Stimulated activated CD8-positive, alpha-beta memory T cell treated with anti-CD3 and anti-CD28 coated beads, Interleukin-4, amount 100 ng/mL, for 48 hours (primary cell): ENCODE measurements around the gene HLA-DRB5.
"Not testable (repeated sequence)": the region's sequence is repeated elsewhere in the genome, so short reads cannot be mapped to it uniquely, and the experiment has no call there.

Experiments
- DNase-seq: peaks from one replicate; pipeline ENCODE4 v3.0.0-alpha.2; 2020

Gene HLA-DRB5

DNA sequence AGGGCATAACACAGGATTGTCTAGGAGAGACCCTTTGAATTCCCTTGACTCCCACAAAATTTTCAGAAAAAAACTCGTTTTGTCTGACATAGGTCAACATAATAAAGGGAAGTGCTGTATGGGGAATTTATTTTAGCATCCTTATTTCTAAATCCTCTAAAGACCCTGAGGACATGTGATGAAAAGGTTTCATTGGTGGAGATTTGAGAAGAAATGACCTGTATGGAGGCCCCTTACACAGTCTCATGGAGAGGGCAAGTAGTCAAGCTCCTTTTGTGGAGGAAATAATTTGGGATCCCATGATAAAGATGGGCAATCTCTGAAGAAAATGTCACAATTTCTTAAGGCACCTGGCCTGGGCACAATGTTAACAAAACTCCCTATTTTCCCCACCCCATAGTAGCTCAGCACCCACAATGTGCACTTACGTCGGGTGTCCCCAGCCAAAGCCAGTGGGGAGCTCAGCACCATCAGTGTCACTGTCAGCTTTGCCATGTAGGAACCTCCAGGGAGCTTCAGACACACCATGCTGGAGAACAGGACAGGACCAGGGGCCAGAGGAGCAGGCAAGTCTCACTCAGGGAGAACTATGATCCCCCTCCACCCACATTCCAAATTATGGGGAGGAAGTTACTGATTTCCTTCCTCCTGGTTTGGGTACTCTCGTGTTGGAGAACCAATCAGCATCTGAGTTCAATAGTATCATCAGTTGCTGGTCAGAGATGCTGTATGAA, at the start of gene HLA-DRB5:
HLA-DRB5 (minus strand) TSS at position 591 of the 734 bp plus-strand sequence; CDS start at position 528, 63 bp downstream.
- DNase-seq, result peak; percentile 23

GRCh38 chr6:32578962-32579361, 48.9 kb upstream of the HLA-DRB5 start:
- no peak for DNase-seq

GRCh38 chr6:32577493-32577892, 47.4 kb upstream of the HLA-DRB5 start:
- DNase-seq, result not testable (repeated sequence)

DNA sequence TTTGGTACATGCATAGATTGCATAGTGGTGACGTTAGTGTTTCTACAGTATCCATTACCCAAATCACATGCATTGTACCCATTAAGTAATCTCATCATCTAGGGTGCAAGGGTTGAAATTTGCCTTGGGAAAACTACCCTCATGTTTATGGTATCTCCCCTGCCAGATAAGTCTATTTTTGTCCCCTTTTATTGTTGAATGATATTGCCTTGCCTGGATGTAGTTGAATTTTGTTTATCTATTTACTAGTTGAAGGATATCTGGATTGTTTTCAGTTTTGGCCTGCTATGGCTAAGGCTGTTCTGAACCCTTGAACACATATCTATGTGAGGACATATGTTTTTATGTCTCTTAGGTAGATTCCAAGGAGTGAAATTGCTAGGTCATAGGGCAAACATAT, 46.2 kb upstream of the HLA-DRB5 start:
- no peak for DNase-seq

- DNase-seq, result no peak
These were observed 40.3 kb upstream of the HLA-DRB5 start for GRCh38 chr6:32570363-32570905.

DNA sequence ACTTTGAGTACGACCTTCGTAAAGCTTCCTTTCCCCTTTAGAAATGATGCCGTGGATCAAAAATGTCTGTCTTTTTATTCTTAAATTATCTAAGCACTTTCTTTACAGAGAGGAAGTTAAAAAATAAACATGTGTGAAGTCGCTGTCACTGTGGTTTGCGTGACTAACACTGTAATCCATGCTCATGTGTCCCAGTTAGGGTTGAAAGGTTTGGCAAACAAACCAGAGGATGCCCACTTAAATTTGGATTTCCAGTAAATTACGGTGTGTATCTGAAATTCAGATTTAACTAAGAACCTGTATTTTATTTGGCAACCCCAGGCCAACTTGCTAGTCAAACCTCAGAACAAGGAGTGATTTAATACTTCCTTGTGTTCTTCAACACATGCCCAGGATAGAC, 38.5 kb upstream of the HLA-DRB5 start:
- DNase-seq, result no peak

GRCh38 chr6:32566957-32567356, 36.9 kb upstream of the HLA-DRB5 start:
- DNase-seq, result no peak

- no peak for DNase-seq
These were observed 35.4 kb upstream of the HLA-DRB5 start for GRCh38 chr6:32565511-32565910.

- DNase-seq, result no peak
These were observed 32.9 kb upstream of the HLA-DRB5 start for GRCh38 chr6:32562940-32563339.

- DNase-seq, result no peak
These were observed 29.7 kb upstream of the HLA-DRB5 start for GRCh38 chr6:32559747-32560146.

DNA sequence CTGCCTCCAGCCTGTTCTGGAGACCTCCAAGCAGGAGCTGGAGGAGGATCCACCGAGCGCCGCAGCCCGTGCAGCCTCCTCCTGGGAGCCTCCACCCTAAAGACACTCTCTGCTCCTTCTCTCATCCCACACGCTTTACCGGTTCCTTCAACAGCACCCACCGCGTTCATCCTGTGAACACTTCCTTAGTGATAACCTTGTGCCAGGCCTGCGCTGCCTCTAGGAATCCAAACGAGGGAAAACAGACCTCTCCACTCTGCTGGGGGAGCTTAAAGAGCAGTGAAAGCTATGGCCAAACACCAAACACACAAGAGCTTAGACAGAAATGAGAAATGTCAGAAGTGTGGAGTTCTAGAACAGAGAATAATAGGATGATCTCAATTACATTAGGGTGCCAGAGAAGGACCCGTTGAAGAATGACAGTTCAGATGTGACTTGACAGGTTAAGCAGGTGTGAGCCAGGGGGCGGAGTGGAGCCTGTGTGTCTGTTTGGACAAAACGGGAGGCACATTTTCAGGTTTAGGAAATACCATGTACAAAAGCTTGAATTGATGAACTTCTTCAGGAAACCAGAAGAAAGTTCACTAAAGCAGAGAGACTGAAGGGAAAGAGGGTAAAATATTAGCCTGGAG, 28.5 kb upstream of the HLA-DRB5 start:
- no peak for DNase-seq

- no peak for DNase-seq
These were observed 24.3 kb upstream of the HLA-DRB5 start for GRCh38 chr6:32554116-32554965.

DNA sequence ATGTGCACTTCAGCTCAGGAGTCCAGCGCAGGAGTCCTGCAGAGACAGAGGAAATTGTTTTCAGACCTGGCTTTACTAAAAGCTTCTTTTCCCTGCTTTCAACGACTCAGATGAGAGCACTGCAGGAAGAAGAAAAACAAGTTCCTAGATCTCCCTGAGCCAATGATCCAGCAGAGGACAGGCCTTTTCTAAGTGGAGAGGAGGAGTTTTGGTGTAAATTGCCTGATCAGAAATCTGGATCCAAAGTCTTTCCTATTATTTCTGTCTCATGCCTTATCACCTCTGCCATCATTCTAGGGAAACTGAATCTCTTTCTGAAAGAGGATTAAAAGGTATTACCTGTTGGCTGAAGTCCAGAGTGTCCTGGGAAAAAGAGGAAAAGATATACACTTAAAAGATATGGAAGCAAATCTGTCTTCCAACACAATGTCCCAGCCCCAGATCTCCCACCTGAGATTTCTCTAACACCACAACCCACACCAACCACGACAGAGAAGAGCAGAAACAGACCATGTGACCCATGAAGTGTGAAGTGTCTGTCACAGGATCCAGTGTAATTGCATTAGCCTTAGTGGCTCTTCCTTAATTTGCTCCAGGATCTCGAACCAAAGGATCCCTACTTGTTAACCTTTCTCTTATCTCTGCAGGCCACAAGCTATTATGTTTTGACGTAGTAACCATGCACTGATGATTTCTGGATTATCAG, 23.1 kb upstream of the HLA-DRB5 start:
- DNase-seq, result no peak

DNA sequence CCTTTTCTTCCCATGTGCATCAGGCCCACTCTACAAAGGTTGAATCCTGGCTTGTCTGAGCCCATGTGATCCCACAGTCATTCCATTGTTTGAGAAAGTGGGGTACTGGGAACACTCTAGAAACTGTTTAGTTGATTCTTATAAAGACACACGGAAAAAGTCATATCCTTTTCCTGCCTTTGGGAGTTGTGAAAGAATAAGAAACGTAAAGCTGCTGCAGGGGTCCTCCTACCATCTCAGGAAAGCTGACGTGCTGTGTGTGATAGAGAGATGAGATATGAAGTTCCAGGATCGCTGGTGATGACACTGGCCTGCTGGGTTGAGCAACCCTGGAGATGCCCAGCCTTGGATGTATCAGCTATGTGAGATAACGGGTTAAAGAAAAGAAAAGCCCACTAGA, 21.3 kb upstream of the HLA-DRB5 start:
- DNase-seq, result no peak

DNA sequence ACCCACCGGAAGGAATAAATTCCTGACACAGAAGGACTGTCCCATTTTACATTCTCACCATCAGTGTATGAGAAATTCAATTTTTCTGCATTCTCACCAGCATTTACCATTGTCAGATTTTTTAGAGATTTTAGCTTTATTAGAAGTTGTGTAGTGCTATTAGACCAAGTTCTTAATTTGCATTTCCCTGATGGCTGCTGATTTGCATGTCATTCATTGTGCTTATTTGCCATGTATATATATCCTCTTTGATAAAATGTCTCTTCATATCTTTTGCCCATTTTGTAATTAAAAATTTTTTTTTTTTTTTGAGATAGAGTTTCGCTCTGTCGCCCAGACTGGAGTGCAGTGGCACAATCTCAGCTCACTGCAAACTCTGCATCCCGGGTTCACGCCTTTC, 9.8 kb upstream of the HLA-DRB5 start:
- no peak for DNase-seq

DNA sequence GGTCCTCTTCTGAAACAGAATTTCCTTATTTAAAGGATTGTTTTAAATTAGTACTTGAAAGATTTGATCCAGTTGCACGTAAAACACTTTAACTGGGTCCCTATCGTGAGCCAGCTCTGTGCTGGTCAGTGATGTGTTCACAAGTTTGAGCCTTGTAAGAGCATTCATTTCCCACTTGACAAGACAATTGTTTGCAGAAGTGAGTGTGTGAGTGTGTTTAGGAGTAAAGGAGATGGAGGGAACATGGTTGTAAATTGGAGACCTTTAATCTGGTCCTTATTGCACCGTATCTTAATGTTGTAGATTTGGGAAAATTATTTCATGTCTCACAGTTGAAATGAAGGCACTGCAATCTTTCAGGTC, 325 bp upstream of the HLA-DRB5 start:
- not testable (repeated sequence) for DNase-seq

- no peak for DNase-seq
These were observed 7.6 kb downstream of the HLA-DRB5 start for GRCh38 chr6:32522302-32523047.

GRCh38 chr6:32519910-32520258, 10.2 kb downstream of the HLA-DRB5 start:
- DNase-seq, result no peak

DNA sequence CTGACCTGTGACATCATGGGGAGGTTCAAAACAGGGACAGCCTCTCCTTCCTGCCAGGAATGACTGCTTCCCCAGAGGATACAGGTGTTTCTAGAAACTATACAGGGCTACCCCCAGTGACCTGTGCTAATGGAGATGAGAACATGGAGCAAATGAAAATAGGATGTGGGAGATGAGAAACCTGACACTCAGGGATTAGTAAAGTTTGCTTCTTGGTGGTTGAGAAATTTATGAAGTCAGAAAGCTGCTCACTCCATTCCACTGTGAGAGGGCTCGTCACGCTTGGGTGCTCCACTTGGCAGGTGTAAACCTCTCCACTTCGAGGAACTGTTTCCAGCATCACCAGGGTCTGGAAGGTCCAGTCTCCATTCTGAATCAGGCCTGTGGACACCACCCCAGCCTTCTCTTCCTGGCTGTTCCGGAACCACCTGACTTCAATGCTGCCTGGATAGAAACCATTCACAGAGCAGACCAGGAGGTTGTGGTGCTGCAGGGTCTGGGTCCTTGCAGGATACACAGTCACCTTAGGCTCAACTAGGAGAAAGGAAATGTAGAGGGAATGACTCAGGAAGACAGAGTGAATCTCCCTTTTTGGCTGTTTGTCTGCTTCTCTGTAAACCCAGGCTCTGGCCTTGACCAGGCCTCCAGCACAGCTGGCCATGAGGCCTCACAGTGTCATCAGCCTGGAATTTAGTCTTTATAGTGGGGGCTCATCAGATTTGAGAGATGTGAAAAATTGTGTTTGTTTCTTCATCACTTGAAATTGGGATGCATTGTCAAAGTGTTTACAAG, 10.8 kb downstream of the HLA-DRB5 start:
- no peak for DNase-seq

GRCh38 chr6:32517654-32518445, 12.2 kb downstream of the HLA-DRB5 start:
- no peak for DNase-seq
